HG03521 (cell line): ENCODE results near the gene RNF207.

Experiments
- ATAC-seq: cut with Tn5 transposase; IDR thresholded peaks from one replicate; pipeline ENCODE4 v1.9.1; 2021; ENCODE audit warnings: mild to moderate bottlenecking, moderate library complexity; ENCODE audit not compliant: unreplicated experiment

Gene RNF207

GRCh38 chr1:6266641-6267040, 60.7 kb downstream of the RNF207 start:
- ATAC-seq, result no peak

GRCh38 chr1:6267686-6268322, 61.9 kb downstream of the RNF207 start:
- ATAC-seq, result no peak

- no peak for ATAC-seq
Observed at GRCh38 chr1:6268415-6268814, 62.5 kb downstream of the RNF207 start.

GRCh38 chr1:6269296-6269695, 63.4 kb downstream of the RNF207 start:
- ATAC-seq, result no peak

GRCh38 chr1:6269720-6270400, 63.9 kb downstream of the RNF207 start:
- no peak for ATAC-seq

- ATAC-seq, result no peak
Observed at GRCh38 chr1:6270401-6270800, 64.5 kb downstream of the RNF207 start.
